Naive B cell (primary cell): Measurements from ENCODE around the gene AMIGO2. TPM values are rescaled to one million over a fixed set of nuclear protein-coding genes. Genes with fewer than 3 reads are reported as not detected.
A peak's percentile ranks its signal among the peaks of the same experiment; 100 is the strongest.

ENCODE experiments used
- ATAC-seq, 2 donors: fragments of 150-1000 bp; cut with Tn5 transposase; 2 replicates each; pipeline ENCODE4 v1.10.0; 2021; ENCODE audit warnings: low read depth in 2 of 2, mild to moderate bottlenecking in 2 of 2, moderate library complexity in 2 of 2
- DNase-seq: peaks from one replicate; pipeline ENCODE4 v3.0.0; 2022
- H3K27ac Mint-ChIP-seq, 6 donors: one replicate each; pipeline ENCODE4 v1.8.0; 2020 to 2022; ENCODE audit warnings: mild to moderate bottlenecking in 6 of 6, mixed read lengths in 6 of 6, moderate library complexity in 5 of 6, inconsistent platforms in 2 of 6
- H3K27me3 Mint-ChIP-seq, 3 donors: one replicate each; pipeline ENCODE4 v1.8.0; 2021 to 2022; ENCODE audit warnings: mixed read lengths in 3 of 3, mild to moderate bottlenecking in 1 of 3
- H3K36me3 Mint-ChIP-seq, 2 donors: one replicate each; pipeline ENCODE4 v1.8.0; 2020 to 2022; ENCODE audit warnings: mixed read lengths in 2 of 2, inconsistent platforms in 1 of 2, mild to moderate bottlenecking in 1 of 2
- H3K4me1 Mint-ChIP-seq, 3 donors: one replicate each; pipeline ENCODE4 v1.8.0; 2020 to 2022; ENCODE audit warnings: mixed read lengths in 3 of 3, inconsistent platforms in 1 of 3, mild to moderate bottlenecking in 1 of 3, moderate library complexity in 1 of 3
- H3K4me3 Mint-ChIP-seq, 8 donors: one replicate each; pipeline ENCODE4 v1.8.0; 2020 to 2022; ENCODE audit warnings: mild to moderate bottlenecking in 8 of 8, mixed read lengths in 8 of 8, moderate library complexity in 8 of 8, inconsistent platforms in 2 of 8
- H3K9me3 Mint-ChIP-seq, 7 donors: one replicate each; pipeline ENCODE4 v1.8.0; 2020 to 2022; ENCODE audit warnings: mixed read lengths in 7 of 7, mild to moderate bottlenecking in 5 of 7, inconsistent platforms in 2 of 7, moderate library complexity in 1 of 7
- polyA plus RNA-seq, 6 donors: library from polyadenylated mRNA; unstranded; fragments of 300-500 nt; fragmentation: Illumina TruSeq; gene quantifications; one replicate each; pipeline ENCODE4 v1.2.3, GENCODE V29; 2021; ENCODE audit warnings: low read depth in 6 of 6

Gene AMIGO2
- polyA plus RNA-seq, 6 donors from 2014 or later: 0.08 to 10.7 (median 6.1) TPM

- Mint-ChIP-seq H3K36me3 (peaks cover 0 to 8% of the 10 kb centered on the region in 2 donors), H3K4me1 (peaks cover 7 to 31% (median 20%) of the 10 kb centered on the region in 3 donors)
These were observed 8.5 kb upstream of the AMIGO2 start for GRCh38 chr12:47088021-47088944.

GRCh38 chr12:47087088-47087688, 7.4 kb upstream of the AMIGO2 start:
- no peak for ATAC-seq
- H3K4me1 Mint-ChIP-seq: peaks cover 11 to 42% (median 28%) of the 10 kb centered on the region in 3 donors
- H3K27ac Mint-ChIP-seq: no peak overlapping the region
- H3K36me3 Mint-ChIP-seq: peaks cover 0 to 8% of the 10 kb centered on the region in 2 donors
- H3K4me3 Mint-ChIP-seq: no peak overlapping the region
- DNase-seq: no peak
- peaks cover 0 to 3% (median 0%) of the 10 kb centered on the region in 7 donors for H3K9me3 Mint-ChIP-seq
- H3K27me3 Mint-ChIP-seq: no peaks in the 10 kb centered on the region

More at GRCh38 chr12:47088021-47088944, 8.5 kb upstream of the AMIGO2 start:
- H3K9me3 Mint-ChIP-seq: peaks cover 0 to 3% (median 0%) of the 10 kb centered on the region in 7 donors
- DNase-seq: no peak
- no peak for ATAC-seq
- no peaks in the 10 kb centered on the region for H3K27me3 Mint-ChIP-seq
- H3K4me3 Mint-ChIP-seq: no peak overlapping the region
- peak overlapping the region in 1 of 6 donors; percentile 22 for H3K27ac Mint-ChIP-seq

GRCh38 chr12:47085815-47086252, 6.1 kb upstream of the AMIGO2 start:
- Mint-ChIP-seq H3K4me1 (peaks cover 19 to 55% (median 41%) of the 10 kb centered on the region in 3 donors), H3K27me3 (no peaks in the 10 kb centered on the region), H3K9me3 (peaks cover 0 to under 1% (median 0%) of the 10 kb centered on the region in 7 donors), H3K27ac (peak overlapping the region in 2 of 6 donors; percentile 40 to 71), H3K4me3 (peak overlapping the region in 4 of 8 donors; percentile 20 to 41 (median 35)), H3K36me3 (peaks cover 2 to 8% of the 10 kb centered on the region in 2 donors)
- ATAC-seq (peak; percentile 75 to 83), DNase-seq (no peak)

- Mint-ChIP-seq H3K27ac (peak overlapping the region in 2 of 6 donors; percentile 9 to 91), H3K4me1 (peaks cover 28 to 61% (median 51%) of the 10 kb centered on the region in 3 donors), H3K27me3 (no peaks in the 10 kb centered on the region), H3K4me3 (peak overlapping the region in 1 of 8 donors; percentile 34), H3K36me3 (peaks cover 0 to 8% of the 10 kb centered on the region in 2 donors), H3K9me3 (no peaks in the 10 kb centered on the region)
- no peak for DNase-seq
- ATAC-seq: no peak
These were observed 4.4 kb upstream of the AMIGO2 start for GRCh38 chr12:47084172-47084571.

DNA sequence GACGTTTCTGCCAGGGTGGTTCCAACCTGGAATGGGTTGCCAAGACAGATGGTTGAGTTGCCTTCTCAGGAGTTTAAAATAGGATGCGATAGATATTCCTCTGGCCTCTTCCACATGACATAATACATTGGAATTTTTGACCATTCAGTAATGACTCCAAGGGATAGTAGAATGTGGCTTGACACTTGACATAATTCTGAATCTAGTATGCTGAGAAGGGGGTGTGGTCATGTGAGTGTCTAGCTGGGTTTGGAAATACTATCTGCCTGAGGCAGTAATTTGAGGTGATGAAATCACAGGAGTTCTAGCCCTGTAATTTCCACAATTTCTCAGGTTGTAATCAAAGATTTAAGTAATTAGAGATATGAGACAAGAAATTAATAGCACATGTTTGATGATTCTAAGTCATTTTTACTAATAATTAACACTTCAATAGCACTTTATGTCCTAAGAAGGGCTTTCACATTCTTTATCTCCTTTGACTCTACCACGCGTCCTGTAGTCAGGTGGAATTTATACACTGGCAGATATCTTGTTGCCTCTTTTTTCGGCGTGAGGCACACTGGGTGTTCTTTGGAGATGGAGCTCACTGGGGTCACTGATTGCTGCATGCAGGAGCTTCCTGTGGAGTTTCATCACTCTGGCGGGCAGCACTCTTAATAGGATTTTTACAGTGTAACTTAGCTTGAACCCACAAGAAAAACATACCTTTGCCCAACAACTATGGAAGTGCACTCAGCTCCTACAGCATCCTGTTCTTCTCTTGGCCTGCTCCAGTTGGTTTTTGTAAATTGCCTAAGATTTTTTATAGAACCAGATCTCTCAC, 3.2 kb upstream of the AMIGO2 start:
- H3K4me1 Mint-ChIP-seq: peaks cover 32 to 72% (median 57%) of the 10 kb centered on the region in 3 donors
- DNase-seq (no peak), ATAC-seq (no peak)
- peak overlapping the region in 4 of 6 donors; percentile 40 to 90 (median 48) for H3K27ac Mint-ChIP-seq
- H3K9me3 Mint-ChIP-seq: no peaks in the 10 kb centered on the region
- no peaks in the 10 kb centered on the region for H3K27me3 Mint-ChIP-seq
- H3K36me3 Mint-ChIP-seq: peaks cover 0 to 8% of the 10 kb centered on the region in 2 donors
- H3K4me3 Mint-ChIP-seq: peak overlapping the region in 2 of 8 donors; percentile 44 to 99

DNA sequence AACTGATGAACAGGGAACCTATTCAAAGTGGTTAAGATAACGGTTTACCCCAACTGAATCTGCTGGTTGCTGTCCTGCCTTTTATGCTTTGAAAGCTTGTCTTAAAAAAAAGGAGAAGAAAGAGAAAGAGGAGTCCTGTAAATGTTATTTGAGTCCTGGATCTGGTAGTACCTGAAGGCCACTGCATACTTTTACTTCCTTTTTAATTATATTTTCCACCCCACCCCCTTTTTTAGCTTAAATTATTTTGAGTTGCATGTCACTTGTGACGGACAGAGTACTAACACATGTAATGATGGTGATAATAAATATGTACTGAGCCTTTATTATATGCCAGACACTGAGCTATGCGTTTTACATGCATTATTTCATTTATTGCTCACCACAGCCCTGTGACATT, 2.5 kb upstream of the AMIGO2 start:
- H3K4me3 Mint-ChIP-seq: peak overlapping the region in 3 of 8 donors; percentile 27 to 99 (median 42)
- H3K9me3 Mint-ChIP-seq: no peaks in the 10 kb centered on the region
- peak overlapping the region in 3 of 6 donors; percentile 30 to 90 (median 35) for H3K27ac Mint-ChIP-seq
- peaks cover 0 to 8% of the 10 kb centered on the region in 2 donors for H3K36me3 Mint-ChIP-seq
- ATAC-seq: no peak
- peaks cover 35 to 79% (median 57%) of the 10 kb centered on the region in 3 donors for H3K4me1 Mint-ChIP-seq
- no peak for DNase-seq
- H3K27me3 Mint-ChIP-seq: no peaks in the 10 kb centered on the region

DNA sequence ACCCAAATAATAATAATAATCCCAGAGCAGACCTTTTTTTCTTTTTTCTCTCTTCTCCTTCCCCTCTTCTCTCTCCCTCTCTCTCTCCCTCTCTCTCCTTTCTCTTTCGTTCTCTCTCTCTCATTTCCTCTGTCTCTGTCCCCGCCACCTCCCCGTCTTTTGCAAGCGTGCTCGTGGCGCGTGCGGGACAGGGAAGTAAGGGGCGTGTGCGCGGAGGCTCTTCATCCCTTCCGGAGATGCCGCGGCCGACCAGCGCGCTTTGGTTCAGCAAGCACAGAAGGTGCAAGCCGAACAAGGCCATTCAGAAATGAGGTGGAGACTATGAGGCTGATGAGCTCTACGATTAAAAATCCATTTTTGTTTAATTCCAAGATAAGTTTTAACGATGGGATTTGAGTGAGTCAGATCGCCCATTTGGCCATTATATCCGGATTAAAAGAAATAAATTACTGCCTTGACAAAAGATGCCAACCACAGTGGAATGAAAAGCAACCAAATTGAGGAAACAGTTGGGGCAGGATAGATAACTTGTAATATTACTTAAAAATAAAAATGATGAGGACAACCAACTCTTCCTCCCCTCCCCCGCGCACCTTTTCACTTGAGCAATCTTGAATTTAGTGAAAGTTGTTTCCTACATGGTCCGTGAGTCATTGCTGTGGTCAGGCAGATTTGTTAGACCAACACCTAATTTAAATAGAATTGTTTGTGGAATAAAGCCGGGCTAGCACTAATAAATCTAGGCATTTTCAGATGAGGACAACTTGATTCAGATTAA, 1.2 kb upstream of the AMIGO2 start:
- ATAC-seq (peak; percentile 62), DNase-seq (peak; percentile 56)
- Mint-ChIP-seq H3K4me3 (peak overlapping the region; percentile 92 to 99 (median 97)), H3K9me3 (no peaks in the 10 kb centered on the region), H3K4me1 (peaks cover 35 to 79% (median 55%) of the 10 kb centered on the region in 3 donors), H3K27me3 (no peaks in the 10 kb centered on the region), H3K36me3 (peaks cover 0 to 8% of the 10 kb centered on the region in 2 donors), H3K27ac (peak overlapping the region; percentile 90 to 96 (median 94))

DNA sequence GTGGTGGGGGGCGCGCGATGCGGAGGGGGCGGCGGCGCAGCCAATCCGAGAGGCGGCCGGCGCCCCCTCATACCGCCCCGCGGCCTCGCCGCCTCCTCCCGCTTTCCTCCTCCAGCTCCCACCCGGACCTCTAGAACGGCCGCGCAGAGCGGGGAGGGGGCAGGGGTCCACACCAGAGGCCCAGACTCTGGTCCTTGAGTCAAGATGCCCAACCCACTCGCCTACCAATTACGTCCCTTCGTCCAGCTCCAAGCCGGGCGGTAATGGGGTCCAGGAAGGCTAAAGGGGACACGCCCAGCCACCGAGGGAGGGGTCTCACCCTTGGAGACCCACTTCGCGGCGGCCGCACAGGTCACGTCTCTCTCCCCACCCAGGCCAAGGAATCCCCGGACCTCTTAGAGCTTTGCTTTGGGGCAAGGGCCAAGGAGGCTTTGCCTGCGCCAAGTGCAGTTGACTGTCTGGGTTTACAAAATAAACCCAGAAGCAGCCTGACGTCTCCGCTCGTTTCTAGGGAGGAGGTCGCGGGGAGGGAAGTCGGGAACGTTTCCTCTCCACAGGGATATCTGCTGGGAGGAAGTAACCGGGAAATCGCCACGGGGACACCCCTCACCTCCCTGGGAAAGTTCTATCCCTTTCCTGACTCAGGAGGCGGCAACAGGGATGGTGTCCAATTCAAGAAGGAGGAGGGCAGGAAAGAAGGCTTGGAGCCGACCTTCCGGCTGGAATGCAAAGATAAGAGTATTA, 394 bp upstream of the AMIGO2 start:
- Mint-ChIP-seq H3K27me3 (no peaks in the 10 kb centered on the region), H3K4me1 (peaks cover 30 to 71% (median 48%) of the 10 kb centered on the region in 3 donors), H3K4me3 (peak overlapping the region; percentile 92 to 99 (median 97)), H3K36me3 (peaks cover 0 to 8% of the 10 kb centered on the region in 2 donors), H3K27ac (peak overlapping the region; percentile 90 to 96 (median 94)), H3K9me3 (no peaks in the 10 kb centered on the region)
- ATAC-seq (peak; percentile 48 to 53), DNase-seq (peak; percentile 38)

DNA sequence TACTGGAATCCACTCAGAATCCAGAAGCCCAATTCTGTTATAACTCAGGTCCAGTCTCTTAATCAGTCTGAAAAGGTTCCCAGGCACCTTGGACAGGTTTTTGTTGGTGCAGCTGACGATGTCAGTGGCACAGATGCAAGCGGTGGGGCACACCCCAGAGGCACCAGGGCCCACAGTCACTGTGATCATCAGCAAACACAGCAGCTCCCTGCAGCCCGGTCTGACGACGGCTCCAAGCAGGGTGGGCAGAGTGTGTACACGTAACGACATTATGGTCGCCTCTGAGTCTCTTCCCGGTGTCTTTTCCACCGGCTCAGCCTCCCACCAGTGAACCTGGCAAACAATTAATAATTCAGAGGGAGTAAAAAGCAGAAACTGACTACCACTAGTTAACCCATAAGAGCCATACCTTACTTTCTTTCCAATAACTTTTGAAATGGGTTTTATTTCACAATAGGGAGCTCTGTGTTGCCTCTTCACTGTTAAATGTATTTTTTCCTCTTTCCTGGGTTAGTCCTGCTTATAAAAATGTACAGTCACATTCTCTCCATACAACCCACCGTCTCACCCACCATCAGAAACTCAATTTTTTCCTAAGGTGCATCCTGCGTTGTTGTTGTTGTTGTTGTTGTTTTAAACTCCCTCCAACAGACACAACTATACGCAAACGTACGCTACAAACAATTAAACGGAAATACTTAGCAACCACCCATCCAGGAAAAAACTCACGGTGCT, 859 bp downstream of the AMIGO2 start:
- no peaks in the 10 kb centered on the region for H3K9me3 Mint-ChIP-seq
- DNase-seq: no peak
- peak overlapping the region; percentile 89 to 96 (median 94) for H3K4me3 Mint-ChIP-seq
- ATAC-seq: peak in 1 of 2 donors; percentile 24
- H3K36me3 Mint-ChIP-seq: peaks cover 0 to 8% of the 10 kb centered on the region in 2 donors
- H3K27ac Mint-ChIP-seq: peak overlapping the region in 5 of 6 donors; percentile 72 to 93 (median 90)
- H3K4me1 Mint-ChIP-seq: peaks cover 28 to 58% (median 37%) of the 10 kb centered on the region in 3 donors
- no peaks in the 10 kb centered on the region for H3K27me3 Mint-ChIP-seq

DNA sequence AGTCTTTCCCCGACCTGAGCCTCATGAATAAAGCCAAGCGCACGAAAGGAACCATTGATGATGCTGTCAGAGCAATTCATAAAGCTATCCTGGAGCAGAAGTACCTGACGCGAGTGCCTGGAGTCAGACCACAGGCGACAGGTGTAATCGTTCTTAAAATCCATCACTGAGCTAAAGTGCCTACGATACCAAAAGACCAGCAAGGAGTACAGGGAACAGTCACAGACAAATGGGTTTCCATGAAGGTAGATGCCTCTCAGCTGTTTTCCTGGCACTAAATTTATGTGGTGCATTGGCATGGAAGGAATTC, 1.7 kb downstream of the AMIGO2 start:
- Mint-ChIP-seq H3K27me3 (no peaks in the 10 kb centered on the region), H3K27ac (peak overlapping the region in 2 of 6 donors; percentile 34 to 66), H3K4me3 (peak overlapping the region in 6 of 8 donors; percentile 22 to 94 (median 68)), H3K36me3 (peaks cover 0 to 8% of the 10 kb centered on the region in 2 donors), H3K4me1 (peaks cover 28 to 50% (median 37%) of the 10 kb centered on the region in 3 donors), H3K9me3 (no peaks in the 10 kb centered on the region)
- ATAC-seq (no peak), DNase-seq (no peak)
